SHP77 treated with DMSO at 0.1 percent for 48 hours (cell line): ENCODE data around the gene ARMC9.
"Not testable (repeated sequence)": the region's sequence is repeated elsewhere in the genome, so short reads cannot be mapped to it uniquely, and the experiment has no call there.

Experiments used
- DNase-seq: peaks from one replicate; lab custom pipeline; 2025; lab: John Stamatoyannopoulos, UW

ARMC9 gene, protein sequence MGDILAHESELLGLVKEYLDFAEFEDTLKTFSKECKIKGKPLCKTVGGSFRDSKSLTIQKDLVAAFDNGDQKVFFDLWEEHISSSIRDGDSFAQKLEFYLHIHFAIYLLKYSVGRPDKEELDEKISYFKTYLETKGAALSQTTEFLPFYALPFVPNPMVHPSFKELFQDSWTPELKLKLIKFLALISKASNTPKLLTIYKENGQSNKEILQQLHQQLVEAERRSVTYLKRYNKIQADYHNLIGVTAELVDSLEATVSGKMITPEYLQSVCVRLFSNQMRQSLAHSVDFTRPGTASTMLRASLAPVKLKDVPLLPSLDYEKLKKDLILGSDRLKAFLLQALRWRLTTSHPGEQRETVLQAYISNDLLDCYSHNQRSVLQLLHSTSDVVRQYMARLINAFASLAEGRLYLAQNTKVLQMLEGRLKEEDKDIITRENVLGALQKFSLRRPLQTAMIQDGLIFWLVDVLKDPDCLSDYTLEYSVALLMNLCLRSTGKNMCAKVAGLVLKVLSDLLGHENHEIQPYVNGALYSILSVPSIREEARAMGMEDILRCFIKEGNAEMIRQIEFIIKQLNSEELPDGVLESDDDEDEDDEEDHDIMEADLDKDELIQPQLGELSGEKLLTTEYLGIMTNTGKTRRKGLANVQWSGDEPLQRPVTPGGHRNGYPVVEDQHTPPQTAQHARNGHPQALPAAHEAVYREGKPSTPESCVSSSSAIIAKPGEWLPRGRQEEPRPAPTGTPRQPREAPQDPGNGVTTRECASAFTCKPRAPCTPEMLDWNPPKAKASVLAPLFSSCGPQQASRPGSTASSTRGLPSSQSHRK

DNA sequence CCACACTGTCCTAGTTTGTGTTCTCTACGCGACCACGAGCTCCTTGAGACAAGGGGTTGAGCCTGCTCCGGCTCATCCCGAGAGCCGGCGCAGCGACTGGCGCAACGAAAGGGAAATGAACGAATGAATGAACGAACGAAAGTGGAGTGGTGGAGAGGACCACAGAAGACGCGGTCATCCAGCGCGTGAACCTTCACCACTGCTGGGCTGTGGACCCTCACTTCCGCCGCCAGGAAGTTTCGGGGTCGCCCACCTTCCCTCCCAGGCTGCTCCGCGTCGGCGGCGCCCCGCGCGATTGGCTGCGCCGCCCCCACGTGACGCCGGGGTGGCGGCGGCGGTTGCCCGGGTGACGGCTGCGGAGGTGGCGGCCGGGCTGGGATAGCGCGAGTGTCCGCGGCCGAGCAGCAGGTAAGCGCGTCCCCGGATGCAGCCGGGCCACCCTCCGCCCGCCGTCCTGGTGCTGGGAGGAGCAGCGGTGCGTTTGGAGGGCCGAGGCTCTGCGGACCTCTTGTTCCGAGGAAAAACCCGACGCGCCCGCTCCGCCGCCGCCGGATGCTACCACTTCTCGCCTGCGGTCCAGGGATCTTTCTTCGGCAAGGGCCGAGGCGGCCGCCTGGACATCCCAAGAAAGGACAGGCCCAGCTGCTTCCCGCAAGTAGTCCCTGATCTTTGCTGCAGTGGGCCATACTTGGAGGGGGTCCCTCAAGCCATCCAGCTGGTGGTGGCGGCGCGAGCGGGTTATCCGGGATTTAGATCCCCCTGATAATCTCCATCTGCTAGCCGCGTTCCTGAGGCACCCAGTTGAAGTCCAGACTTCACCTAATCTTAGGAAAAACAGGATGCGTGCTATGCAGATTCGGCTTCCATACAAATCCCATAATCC, at the start of gene ARMC9:
ARMC9 (plus strand) TSS at position 341 of the 883 bp plus-strand sequence. CDS start 7,608 bp downstream, outside the sequence.
- DNase-seq = peak; percentile 43

DNA sequence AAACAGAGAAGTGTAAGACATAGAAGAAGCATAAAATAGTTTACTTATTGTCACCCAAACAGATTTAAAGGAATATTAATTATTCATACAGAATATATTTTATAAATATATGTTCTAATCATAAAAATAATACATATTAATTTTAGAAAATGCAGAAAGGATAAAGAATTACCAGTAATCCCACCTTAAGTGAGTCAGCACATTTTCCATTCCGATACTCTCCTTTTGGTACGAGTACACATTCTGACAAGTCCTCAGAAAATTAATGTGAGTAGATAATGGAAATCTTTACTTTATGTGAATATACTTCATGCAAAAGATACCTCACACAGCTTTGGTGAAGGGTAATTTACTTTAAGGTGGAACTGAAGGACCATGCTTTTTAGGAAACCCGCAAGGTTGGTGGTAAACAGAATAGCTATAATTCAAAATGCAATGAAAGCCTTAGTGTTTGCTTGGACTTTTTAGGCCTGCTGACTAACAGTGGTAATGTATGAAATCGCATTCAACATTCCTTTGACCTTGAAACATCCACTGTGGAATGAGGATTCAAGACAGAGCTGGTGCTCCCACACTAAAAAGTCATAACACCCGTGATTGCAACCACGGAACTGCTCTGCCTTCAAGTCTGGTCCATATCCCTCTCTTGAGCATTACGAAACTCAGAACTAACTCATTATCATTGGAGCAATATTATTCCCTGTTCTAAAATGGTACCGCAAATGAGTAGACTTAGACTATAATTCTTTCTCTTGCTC, 45.5 kb upstream of the ARMC9 start:
- DNase-seq = no peak

DNA sequence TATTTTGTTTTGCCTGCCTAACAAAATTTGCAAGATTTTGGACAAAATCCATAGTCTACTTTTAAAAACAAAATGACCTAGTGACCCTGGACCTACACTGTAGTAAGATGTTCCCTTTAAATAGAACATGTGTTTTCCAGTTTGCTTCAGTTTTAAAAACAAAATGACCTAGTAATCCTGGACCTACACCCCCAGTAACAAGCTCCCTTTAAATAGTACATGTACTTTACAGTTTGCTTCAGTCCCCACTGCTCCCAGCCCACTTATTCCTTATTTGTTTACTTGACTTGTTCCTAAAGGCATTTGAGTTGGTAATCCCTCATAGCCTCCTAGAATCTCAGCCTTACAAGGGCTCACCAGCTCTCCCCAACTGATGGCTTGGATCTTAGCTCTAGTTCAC, 39.1 kb upstream of the ARMC9 start:
- no peak for DNase-seq

DNA sequence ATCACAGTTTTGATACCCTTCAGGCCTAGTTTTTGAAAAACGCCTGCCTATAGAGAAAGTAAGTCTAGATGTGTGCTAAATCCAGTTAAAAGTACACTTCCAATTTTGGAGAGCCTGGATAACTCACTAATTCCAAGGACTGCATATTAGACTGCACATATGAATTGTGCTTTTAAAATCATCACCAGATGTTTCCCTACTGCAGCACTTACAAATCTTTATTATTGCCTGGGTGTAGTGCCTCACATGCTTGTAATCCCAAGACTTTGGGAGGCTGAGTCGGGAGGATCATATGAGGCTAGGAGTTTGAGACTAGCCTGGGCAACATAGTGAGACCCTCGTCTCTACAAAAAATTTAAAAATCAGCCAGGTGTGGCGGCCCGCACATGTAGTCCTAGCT, 37.7 kb upstream of the ARMC9 start:
- no peak for DNase-seq

DNA sequence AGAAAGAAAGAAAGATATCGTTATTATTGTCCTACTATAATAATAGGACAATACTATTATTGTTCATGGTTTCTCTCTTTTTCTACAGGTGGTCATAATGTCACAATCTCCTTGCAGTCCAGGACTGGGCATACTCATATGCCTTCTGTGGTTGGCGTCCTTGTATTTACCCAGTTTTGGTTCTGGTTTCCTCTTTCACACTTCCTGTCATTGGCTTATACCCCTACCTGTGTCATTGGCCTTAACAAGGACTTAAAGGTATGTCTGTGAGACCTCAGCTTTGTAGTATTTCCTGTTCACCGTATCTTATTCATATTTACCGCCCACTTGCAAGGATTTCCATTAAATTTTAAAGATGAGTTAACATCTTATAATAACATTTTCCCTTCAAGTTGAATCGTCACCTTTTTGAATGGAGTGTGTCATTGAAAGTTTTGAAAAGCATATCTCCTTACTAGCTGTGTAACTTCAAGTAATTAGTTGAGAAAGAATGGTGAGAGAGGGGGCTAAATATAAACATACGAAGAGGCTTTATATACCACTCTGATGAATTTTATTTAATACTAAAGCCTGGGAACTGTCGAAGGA, 37.1 kb upstream of the ARMC9 start:
- no peak for DNase-seq

DNA sequence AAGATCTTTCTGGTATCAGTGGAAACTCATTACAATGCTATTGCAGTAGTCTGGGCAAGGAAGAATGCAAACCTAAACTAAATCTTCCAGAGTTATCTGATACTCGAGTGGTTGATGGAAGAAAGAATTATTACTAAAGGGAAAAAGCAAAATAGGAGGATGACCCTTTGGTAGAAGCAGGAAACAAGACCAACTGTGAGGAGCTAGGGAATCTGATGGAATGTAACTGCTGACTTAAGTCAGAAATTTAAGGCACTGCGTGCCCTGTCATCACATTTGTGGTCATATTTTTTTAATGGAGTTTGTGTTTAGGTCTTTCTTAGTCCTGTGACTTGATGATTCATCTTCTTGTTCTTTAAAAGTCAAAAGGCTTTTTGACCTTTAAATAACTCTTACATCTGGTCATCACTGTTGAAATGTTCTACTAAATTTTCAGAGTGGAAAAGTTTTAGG, 36.5 kb upstream of the ARMC9 start:
- no peak for DNase-seq

DNA sequence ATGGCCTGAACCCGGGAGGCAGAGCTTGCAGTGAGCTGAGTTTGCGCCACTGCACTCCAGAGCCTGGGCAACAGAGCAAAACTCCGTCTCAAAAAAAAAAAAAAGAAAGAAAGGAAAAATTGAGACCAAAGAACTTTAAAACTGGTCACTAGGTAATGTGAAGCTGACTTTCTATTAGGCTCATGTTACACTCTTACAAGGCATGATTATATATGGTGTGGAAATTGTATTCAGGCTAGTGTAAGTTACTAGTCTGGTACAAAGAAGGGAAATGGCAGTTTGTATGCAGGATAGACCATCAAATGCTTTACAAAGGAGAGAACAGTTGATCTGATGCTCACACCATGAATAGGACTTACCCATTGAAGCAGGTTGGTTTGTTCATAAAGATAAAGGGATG, 35.4 kb upstream of the ARMC9 start:
- DNase-seq = no peak

DNA sequence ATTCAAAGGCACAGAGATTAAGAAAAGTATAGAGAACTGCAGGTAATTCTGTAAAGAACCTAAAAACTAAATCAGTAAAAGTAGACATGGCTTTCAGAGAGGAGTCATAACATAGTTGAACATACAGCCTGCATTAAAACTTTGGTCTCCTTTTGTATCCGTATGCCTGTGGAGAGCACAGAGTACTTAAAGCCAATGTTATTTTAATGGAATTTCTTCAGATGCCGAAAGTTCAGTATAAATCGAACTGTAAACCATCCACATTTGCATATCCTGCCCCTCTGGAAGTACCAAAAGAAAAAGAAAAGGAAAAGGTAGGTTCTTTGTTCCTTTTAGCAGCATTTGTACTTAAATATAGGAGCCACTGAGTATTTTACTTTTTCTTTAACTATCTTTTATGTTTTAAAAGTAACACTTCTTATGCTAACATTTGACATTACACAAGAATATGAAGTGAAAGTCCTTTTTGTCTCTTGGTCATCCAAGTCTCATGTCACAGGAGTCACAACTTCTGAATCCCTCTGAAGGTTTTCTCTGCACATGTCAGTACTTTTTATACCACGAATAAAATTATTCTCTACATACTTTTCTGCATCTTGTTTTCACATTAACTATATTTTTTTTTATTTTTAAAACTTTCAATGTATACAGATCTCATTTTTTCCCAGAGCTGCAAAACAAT, 34.9 kb upstream of the ARMC9 start:
- no peak for DNase-seq

DNA sequence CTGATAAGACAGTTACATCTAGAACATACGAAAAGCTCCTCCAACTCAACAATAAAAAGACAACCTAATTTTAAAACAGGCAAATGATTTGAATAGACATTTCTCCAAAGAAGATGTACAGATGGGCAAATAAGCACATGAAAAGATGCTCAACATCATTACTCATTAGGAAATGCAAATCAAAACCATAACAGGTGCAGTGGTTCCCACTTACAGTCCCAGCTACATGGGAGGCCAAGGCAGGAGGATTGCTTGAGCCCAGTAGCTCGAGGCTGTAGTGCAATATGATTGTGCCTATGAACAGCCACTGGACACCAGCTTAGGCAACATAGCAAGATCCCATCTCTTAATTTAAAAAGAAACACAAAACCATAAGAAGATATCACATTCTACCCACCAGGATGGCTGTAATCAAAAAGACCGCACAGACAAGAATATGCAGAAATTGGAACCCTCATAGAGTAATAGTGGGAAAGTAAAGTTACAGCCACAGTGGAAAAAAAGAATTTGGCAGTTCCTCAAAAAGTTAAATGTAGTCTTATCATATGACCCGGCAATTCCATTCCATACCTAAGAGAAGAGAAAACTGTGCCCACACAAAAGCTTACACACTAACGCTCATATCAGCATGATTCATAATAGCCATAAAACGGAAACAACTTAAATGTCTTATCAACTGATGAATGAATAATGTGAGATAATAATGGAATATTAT, 30.5 kb upstream of the ARMC9 start:
- no peak for DNase-seq

DNA sequence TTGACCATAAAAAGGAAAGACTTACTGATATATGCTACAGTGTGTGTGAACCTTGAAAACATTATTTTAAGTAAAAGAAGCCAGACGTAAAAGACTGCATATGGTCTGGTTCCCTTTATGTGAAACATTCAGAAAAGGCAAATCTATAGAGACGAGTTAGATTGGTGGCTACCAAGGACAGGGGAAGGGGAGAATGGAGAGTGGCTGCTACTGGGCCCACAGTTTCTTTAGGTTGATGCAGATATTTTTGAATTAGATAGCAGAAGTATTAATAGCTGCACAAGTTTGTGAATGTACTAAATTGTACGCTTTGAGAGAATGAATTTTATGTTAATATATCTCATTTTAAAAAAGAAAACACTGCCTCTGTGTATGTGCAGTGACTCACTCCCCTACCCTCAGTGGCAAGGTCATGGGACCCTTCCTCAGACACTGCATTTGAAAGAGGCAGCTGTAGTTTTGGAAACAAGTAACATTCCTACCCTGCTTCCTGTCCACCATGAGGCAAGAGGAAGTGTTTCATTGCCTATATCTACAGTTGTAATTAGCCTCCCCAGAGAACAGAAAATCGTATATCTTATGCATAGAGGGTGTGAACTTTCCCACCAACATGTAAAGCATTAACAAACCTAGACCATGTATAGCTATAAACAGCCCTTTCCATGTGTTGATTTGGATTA, 29.8 kb upstream of the ARMC9 start:
- DNase-seq = no peak

DNA sequence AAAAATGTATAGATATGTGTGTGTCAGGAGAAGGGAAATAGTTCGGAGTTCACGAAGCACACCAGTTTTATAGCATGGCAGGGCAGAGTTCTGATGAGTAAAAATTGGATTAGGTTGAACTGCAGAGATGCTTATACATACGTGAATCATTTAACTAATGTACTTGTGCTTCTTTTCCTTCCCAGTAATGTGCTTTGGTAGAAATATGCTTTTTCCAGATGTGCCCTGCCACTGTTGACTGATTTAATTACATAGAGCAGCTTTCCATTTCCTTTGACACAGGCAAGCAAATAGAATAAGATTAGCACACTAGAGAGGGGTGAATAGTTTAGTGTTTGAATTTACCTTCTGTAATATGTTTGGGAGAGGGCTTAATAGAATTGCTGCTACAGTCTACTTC, 28.9 kb upstream of the ARMC9 start:
- no peak for DNase-seq

DNA sequence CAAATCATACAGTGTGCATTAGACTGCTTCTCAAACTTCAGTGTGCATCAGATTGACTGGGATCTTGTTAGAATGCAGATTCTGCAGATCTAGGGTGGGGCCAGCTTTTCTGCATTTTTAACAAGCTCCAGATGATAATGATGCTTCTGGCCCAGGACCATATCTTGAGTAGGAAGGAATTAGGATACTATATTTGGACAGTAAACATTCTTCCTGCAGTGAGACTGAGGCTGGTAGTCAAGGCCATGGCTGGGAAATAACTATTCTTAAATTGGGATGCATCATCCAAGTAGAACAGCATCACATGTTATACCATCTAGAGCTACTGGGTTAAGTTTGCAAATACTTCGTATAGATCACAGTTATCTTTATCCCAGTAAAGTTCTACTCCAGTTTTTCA, 28.4 kb upstream of the ARMC9 start:
- no peak for DNase-seq

DNA sequence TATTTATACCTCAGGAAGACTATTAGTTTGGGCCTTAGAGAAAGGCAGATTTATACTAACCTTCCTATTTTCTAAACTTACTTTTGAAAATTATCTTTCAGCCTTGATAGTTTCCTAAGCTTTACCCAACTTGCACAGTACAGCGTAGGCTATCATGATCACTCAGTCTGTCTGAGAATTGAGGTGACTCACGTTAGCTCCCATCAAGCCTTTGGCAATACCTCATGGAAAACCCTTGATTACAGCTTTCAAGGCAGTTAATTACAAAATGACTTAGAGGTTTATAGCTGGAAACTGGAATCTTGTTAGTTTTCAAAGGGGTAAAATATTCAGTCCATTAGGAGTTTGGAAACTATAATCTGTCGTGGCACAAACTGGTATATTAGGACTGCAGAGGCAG, 26.4 kb upstream of the ARMC9 start:
- no peak for DNase-seq

DNA sequence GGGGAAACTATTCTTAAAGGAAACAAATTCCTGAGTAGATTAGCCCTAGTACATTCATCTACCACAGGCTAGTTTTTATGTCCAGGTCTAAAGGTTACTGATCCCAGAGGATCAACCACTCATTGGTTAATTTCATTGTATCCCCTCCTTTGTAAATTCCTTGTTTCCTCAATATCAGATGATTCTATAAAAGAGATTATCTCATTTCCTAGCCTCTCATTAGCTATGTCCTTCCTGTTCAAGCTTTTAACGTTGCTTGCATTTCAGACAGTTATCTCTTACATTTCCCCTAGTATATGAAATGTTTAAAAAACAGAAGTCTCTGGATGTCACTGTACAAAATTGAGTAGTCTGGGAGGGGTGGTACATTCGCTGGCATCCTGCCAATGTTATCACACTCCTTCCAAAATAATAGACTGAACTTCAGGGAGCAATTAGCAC, 24.2 kb upstream of the ARMC9 start:
- no peak for DNase-seq

DNA sequence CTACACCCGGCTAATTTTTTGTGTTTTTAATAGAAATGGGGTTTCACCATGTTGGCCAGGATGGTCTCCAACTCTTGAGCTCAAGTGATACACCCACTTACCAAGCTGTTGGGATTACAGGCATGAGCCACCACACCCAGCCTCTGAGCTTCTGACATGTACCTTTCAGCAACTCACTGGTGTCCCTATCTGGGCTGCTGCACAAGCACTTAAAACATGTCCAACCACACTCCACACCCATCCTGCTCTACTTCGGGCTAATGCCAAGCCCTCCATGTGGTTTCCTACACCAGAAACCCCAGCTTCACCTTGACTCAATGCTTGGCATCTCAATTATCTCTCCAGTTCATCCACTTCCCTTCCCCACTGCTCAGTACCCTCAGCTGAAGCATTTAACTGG, 22.4 kb upstream of the ARMC9 start:
- no peak for DNase-seq

DNA sequence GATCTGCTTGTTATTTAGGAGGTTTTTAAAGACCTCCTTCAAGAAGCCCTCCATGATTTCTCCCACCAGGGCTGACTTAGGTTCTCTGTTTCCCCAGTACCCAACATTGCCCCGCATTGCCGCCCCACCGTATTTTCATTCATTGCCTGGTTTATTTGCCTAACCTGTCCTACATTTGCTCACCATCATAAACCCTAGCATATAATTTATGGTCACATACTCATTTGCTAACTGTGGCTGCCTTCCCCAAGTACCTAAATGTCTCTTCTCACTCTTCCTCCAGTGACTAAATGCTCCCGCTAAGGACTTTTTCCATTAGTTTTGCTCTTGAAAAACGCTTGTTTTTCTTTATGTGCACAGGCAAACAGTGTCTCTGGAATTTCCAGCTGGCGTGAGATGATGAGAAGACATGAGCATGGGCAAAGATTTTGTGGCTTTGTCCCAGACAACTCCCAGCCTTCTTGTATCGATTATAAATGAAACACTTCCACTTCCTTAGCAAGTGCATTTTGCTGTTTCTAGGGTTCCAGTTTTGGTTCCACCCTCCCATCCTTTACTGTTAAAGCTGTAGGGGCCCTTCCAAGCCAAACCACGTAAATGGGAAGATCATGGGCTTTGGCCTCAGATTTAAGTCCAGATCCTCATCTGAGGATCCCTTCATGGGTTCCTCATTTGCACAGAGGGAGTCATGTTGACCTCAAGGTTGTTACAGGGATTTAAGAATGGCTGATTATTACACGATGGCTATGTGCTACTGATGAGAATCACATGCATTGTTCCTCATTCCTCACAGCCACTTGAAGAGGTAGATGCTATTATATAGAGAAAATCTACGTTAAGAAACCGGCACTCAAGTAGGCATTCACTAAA, 21.0 kb upstream of the ARMC9 start:
- no peak for DNase-seq

DNA sequence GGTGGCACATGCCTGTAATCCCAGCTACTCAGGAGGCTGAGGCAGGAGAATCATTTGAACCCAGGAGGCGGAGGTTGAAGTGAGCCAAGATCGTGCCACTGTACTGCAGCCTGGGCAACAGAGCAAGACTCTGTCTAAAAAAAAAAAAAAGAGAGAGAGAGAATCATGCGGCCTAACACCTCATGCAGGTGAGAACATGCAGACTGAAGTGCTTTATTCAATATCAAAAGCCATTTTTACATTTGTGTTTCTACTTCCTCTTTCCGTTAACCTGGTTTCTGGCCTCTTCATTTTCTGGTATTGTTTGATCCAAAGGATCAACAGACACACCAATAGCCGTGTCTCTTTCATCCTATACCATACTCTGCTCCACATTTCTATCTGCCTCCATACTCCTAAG, 19.6 kb upstream of the ARMC9 start:
- not testable (repeated sequence) for DNase-seq

DNA sequence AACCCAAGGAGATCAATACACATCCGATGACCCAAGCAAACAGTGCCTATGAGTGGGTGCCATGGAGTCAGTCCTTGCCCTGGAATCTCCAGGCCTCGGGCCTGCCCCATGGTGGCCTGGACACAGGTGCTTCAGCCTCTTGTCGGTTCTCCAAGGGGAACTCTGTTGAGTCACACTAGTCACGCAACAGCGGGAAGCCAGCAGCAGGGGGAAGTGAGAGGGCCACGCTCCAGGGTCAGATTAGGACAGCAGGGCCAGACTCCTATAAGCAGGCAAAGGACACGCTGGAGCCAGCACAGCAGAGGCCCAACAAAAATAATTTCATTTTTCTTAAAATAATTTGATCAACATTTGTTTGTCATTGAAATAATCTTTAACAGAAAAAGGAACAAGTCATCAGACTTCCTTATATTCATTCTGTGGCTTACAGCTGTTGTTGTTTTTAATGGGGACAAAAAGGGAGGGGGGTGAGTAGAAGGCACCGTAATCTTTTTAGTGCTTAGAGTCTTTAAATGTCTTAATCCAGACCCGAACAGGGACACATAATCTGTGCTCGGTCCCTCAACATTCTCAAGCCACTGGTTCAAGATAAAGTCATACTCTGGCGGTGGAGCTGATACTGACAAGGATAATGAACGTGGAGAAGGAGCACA, 16.4 kb upstream of the ARMC9 start:
- peak; percentile 43 for DNase-seq
